Uterus (tissue), 2 donors: ENCODE data around the gene CFAP161.

Source experiments
- CTCF ChIP-seq, 4 experiments: fragments of 200-600 bp in 2 of 4; fragments of 450-650 bp in 2 of 4; sonication (generic) in 2 of 4; IDR thresholded peaks; one replicate each; pipeline ENCODE4 v1.5.1; 2016 to 2019; ENCODE audit warnings: antibody characterized with exemption in 4 of 4, mild to moderate bottlenecking in 2 of 4, moderate library complexity in 1 of 4
- POLR2A ChIP-seq, 2 donors: fragments of 450-650 bp; IDR thresholded peaks; one replicate each; pipeline ENCODE4 v1.6.1; 2016; ENCODE audit warnings: antibody characterized with exemption in 2 of 2, mild to moderate bottlenecking in 1 of 2, moderate library complexity in 1 of 2

DNA sequence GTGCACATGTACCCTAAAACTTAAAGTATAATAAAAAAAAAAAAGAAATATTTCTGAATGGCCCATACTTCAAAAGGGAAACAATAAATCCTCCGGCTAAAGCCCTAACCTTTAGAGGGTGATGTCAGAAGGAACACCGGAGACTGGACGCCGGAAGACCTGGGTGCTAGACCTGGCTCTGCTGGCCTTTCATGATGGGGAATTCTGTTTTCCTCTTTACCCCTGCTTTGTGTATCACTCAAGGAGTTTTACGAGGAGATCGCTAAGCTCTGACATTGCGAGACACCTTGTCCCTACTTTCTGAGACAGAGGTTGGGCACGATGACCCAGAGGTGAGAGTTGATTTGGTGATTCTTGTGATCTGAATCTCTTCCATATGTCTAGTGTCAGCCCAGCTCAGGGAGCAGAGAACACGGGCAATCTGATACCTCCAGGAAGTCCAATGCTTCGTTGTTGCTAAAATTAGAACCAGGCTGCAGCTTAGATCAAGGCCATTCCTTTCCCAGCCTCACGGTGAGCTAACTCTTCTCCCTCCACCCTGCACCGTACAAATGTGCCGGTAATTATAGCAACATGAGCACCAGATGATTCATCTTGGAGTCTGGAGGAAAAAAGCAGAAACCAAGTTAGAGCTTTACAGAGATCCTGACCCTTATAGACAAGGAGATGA is 42.0 kb upstream of the CFAP161 start:
- no peak for TF ChIP-seq CTCF (IDR thresholded peaks at IDR 0.05)
- no peak for TF ChIP-seq POLR2A (IDR thresholded peaks at IDR 0.05)
